HG02588 (cell line): ENCODE measurements around the gene RIPK3.
"Not testable (repeated sequence)": the region's sequence is repeated elsewhere in the genome, so short reads cannot be mapped to it uniquely, and the experiment has no call there.

Source experiments
- ATAC-seq: cut with Tn5 transposase; IDR thresholded peaks from one replicate; pipeline ENCODE4 v1.9.1; 2021; ENCODE audit warnings: mild to moderate bottlenecking, moderate library complexity; ENCODE audit not compliant: unreplicated experiment

Gene RIPK3

GRCh38 chr14:24369907-24370687 lies 30.3 kb upstream of the RIPK3 start:
- ATAC-seq: no peak

- ATAC-seq: no peak
Measured at GRCh38 chr14:24369463-24369862, 29.7 kb upstream of the RIPK3 start.

- no peak for ATAC-seq
Measured at GRCh38 chr14:24368562-24369252, 28.9 kb upstream of the RIPK3 start.

GRCh38 chr14:24368212-24368561 lies 28.4 kb upstream of the RIPK3 start:
- no peak for ATAC-seq

GRCh38 chr14:24367514-24368211 lies 27.9 kb upstream of the RIPK3 start, which contains the start of gene NFATC4:
NFATC4 (plus strand) TSS chr14:24368184; CDS start chr14:24368341, 157 bp downstream.
- ATAC-seq: peak; percentile 15

- peak; percentile 71 for ATAC-seq
Measured at GRCh38 chr14:24366721-24367513, 27.1 kb upstream of the RIPK3 start.

- ATAC-seq: no peak
Measured at GRCh38 chr14:24366413-24366720, 26.6 kb upstream of the RIPK3 start.

GRCh38 chr14:24365600-24366412 lies 26.0 kb upstream of the RIPK3 start:
- ATAC-seq: peak; percentile 31

GRCh38 chr14:24364841-24365240 lies 25.1 kb upstream of the RIPK3 start:
- ATAC-seq: no peak

- no peak for ATAC-seq
Measured at GRCh38 chr14:24363401-24363800, 23.6 kb upstream of the RIPK3 start.

GRCh38 chr14:24362241-24362960 lies 22.6 kb upstream of the RIPK3 start:
- no peak for ATAC-seq

- ATAC-seq: no peak
Measured at GRCh38 chr14:24361326-24361725, 21.5 kb upstream of the RIPK3 start.

GRCh38 chr14:24360281-24360680 lies 20.5 kb upstream of the RIPK3 start:
- no peak for ATAC-seq

- no peak for ATAC-seq
Measured at GRCh38 chr14:24356208-24356607, 16.4 kb upstream of the RIPK3 start.

GRCh38 chr14:24355009-24355408 lies 15.2 kb upstream of the RIPK3 start:
- ATAC-seq: no peak

GRCh38 chr14:24354482-24354825 lies 14.7 kb upstream of the RIPK3 start:
- not testable (repeated sequence) for ATAC-seq

- ATAC-seq: no peak
Measured at GRCh38 chr14:24353559-24354481, 14.0 kb upstream of the RIPK3 start.

GRCh38 chr14:24351517-24351916 lies 11.7 kb upstream of the RIPK3 start:
- ATAC-seq: no peak

GRCh38 chr14:24349742-24350141 lies 10.0 kb upstream of the RIPK3 start:
- ATAC-seq: no peak
